ENCODE data around the gene KBTBD8.

The KBTBD8 gene

GRCh38 chr3:67018789-67019526, 20.9 kb downstream of the KBTBD8 start:
- no peak for ATAC-seq
- TF ChIP-seq TSHZ2 (CRISPR knock-in tag; IDR thresholded peaks at IDR 0.05) = no peak
- TF ChIP-seq RARB (CRISPR knock-in tag; IDR thresholded peaks at IDR 0.05) = no peak
- TF ChIP-seq ESRRG (CRISPR knock-in tag; IDR thresholded peaks at IDR 0.05) = no peak
- TF ChIP-seq PATZ1 (CRISPR knock-in tag; IDR thresholded peaks at IDR 0.05; ENCODE audit: borderline replicate concordance) = no peak
- no peak for TF ChIP-seq ZFP30 (CRISPR knock-in tag; IDR thresholded peaks at IDR 0.05)
- no peak for TF ChIP-seq PPARA (CRISPR knock-in tag; IDR thresholded peaks at IDR 0.05; ENCODE audit: borderline replicate concordance)
- TF ChIP-seq OSR1 (CRISPR knock-in tag; IDR thresholded peaks at IDR 0.05) = no peak
- no peak for TF ChIP-seq CSDC2 (CRISPR knock-in tag; IDR thresholded peaks at IDR 0.05)
- TF ChIP-seq SNAI2 (CRISPR knock-in tag; IDR thresholded peaks at IDR 0.05) = no peak
- TF ChIP-seq ARNTL (CRISPR knock-in tag; IDR thresholded peaks at IDR 0.05; ENCODE audit: borderline replicate concordance, low read depth) = no peak
- TF ChIP-seq CREB5 (CRISPR knock-in tag; IDR thresholded peaks at IDR 0.05; ENCODE audit: low read depth) = no peak
- no peak for TF ChIP-seq ZNF8 (CRISPR knock-in tag; IDR thresholded peaks at IDR 0.05)
- TF ChIP-seq POU6F1 (CRISPR knock-in tag; IDR thresholded peaks at IDR 0.05; ENCODE audit: borderline replicate concordance, low read depth) = no peak
- no peak for TF ChIP-seq CSRNP3 (CRISPR knock-in tag; IDR thresholded peaks at IDR 0.05)
- no peak for TF ChIP-seq TCF4 (CRISPR knock-in tag; IDR thresholded peaks at IDR 0.05; ENCODE audit: borderline replicate concordance)
- no peak for TF ChIP-seq ISL1 (CRISPR knock-in tag; IDR thresholded peaks at IDR 0.05)
- no peak for TF ChIP-seq BACH2 (CRISPR knock-in tag; IDR thresholded peaks at IDR 0.05; ENCODE audit: borderline replicate concordance)
- no peak for TF ChIP-seq GLIS3 (CRISPR knock-in tag; IDR thresholded peaks at IDR 0.05)
- TF ChIP-seq ZC3H10 (CRISPR knock-in tag; IDR thresholded peaks at IDR 0.05) = no peak

- no peak for TF ChIP-seq ARNTL (CRISPR knock-in tag; IDR thresholded peaks at IDR 0.05; ENCODE audit: borderline replicate concordance, low read depth)
- TF ChIP-seq ZNF565 (CRISPR knock-in tag; conservative IDR thresholded peaks at IDR 0.05; ENCODE audit: low read depth) = no peak
- TF ChIP-seq ISL1 (CRISPR knock-in tag; IDR thresholded peaks at IDR 0.05) = no peak
- TF ChIP-seq CSDC2 (CRISPR knock-in tag; IDR thresholded peaks at IDR 0.05) = no peak
- ATAC-seq = no peak
Measured at GRCh38 chr3:67028001-67028784, 30.1 kb downstream of the KBTBD8 start.

Measured in SK-N-SH treated with all-trans-retinoic acid at 6 μM for 48 hours (cell line).